GM19035 (cell line): ENCODE results near the gene PTPN1.

Source experiments
- ATAC-seq: cut with Tn5 transposase; IDR thresholded peaks from one replicate; pipeline ENCODE4 v1.9.1; 2021; ENCODE audit not compliant: unreplicated experiment

The PTPN1 gene

DNA sequence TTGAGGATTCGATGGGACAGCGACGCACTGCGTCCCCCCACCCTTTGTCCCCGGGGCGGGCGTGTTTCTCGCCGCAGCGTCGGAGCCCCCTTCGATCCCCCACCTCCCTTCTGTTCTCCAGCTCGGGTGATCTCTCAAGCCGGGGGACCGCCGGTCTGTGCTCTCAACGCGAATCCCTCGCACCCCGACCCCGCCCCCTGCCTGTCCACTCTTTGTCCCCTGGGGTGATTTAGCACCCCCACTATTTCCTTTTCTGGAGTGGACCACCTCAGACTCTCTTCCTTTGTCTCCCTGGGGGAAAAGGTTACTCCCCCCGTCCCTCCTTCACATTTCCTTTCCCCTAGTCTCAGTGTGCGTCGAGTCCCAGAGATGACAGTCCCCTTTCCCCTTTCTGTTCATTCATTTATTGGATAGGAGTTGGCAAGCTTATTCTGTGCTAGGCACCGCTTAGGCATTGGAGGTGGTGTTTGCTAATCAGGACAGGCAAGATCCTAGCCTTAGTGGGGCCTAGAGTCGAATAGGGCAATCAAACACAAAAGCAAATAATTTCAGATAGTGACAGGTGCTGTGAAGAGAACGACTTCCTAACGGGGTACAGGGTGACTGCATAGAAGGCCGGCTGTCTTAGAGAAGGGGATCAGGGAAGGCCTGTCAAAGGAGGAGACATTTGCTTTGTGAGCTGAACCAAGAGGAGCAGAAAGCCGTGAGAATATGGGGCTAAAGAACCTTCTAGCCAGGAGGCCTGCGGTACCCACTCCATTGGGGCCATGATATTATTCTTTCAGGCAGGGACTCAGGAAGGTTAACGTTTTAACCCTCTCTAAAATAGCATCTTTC is 741 bp downstream of the PTPN1 start:
- no peak for ATAC-seq

DNA sequence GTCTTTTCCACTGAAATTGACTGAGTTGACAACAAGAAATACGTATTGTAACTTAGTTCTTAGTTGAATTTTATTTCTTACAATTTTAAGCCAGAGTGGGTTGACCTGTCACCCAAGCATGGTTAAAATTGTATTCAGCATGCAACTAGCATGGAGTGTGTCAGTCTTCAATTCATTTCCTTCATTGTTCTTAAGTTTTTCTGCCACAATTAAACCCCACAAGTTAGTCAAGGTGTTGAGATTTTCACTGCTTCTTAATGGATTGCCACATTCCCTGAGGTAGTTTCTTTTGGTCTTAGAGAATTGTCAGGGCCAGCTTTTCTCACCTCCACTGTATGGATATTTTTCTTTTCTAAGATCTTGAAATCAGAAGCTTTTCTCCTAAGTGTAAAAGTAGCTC is 2.1 kb downstream of the PTPN1 start:
- no peak for ATAC-seq

DNA sequence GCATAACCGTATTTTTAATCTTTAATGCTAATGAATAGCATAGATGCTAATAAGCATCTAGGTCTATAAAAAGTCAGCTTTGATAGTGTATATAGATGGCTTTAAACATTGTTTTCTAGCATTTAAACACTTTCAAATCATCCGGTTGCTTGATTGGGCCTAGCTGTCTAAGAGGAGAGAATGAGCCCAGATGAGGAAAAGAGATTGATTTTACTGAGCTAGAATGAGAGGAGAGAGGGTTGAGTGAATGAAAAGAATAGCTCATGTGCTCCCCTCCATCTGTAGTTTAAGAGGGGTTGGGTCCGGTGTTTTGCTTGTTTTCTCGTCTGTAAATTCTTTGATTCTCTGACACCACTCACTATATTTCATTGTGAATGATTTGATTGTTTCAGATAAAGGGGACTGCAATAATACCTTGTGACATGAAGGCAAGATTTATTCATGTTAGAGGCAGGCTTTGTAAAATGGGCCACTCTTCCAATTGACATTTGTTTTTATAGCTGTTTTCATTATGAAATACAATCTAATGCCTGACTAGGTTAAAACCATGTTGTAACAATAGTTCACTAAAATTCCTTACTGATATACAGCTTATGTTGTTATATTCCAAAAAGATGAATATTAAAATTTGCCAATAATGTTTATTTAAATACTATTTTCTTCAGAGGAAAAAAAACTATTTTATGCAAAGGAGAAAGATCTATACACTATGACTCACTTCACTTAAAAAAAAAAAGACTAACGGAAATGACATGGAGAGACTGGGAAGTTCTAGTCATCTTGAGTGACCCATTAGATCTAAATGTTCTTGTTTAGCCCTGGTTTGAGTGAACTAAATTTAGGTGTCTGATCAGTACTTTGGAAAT is 3.2 kb downstream of the PTPN1 start:
- ATAC-seq = no peak

DNA sequence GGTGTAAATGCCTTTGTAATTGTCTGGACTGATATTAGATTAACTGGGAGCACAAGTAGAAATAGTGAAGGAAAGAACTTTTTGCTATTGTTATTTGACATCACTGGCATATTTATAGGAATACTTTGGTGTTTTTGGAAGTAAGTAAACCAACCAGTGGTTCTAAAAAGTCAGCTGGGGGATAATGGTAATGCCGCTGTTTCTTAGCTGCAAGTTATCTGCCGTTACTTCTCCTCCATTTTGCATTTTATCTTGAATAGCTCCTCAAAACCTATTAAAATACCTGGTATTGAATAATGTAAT is 3.8 kb downstream of the PTPN1 start:
- ATAC-seq = no peak

DNA sequence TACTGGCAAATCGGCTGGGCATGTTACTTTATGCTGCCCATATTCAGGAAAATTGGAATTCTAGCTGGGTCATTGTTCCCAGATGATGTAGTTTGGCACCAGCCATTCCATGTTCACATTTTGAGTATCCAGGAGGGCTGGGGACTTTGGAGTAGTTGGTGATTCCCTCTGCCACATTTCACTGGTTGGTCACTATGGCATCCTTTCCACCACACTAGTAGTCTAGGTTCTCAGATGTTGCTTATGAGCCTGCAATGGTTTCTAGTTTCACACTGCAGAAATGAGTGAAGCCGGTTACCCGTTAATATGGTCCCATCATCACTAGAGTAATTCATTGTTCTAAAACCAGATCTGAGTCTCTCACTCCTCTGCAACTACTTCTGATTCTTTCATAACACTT is 4.6 kb downstream of the PTPN1 start:
- no peak for ATAC-seq

DNA sequence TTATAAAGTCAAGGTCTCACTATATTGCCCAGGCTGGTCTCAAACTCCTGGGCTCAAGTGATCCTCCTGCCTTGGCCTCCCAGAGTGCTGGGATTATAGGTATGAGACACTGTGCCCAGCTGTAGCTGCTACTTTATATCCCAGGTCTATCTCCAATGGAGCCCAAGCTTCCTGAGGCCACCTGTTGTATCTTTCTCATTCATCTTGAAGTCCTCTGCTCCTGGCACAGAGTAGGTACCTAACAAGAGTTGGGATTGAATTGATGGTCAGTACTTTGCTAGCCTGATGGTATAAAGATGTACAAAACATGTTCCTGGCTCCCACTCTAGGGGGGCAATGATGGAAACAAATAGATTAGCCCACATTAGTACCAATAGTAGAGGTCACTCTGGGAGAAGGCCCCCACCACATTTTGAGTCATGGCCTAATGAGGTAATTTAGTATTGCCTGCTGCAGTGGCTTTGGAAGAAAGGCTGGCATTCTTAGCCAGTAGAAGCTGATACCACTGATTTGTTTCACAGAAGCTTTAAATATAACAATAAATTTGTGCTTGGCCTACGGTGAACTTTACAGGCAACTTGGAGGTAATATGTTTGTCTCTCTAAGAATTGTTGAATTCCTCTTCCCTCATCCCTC is 5.4 kb downstream of the PTPN1 start:
- no peak for ATAC-seq

DNA sequence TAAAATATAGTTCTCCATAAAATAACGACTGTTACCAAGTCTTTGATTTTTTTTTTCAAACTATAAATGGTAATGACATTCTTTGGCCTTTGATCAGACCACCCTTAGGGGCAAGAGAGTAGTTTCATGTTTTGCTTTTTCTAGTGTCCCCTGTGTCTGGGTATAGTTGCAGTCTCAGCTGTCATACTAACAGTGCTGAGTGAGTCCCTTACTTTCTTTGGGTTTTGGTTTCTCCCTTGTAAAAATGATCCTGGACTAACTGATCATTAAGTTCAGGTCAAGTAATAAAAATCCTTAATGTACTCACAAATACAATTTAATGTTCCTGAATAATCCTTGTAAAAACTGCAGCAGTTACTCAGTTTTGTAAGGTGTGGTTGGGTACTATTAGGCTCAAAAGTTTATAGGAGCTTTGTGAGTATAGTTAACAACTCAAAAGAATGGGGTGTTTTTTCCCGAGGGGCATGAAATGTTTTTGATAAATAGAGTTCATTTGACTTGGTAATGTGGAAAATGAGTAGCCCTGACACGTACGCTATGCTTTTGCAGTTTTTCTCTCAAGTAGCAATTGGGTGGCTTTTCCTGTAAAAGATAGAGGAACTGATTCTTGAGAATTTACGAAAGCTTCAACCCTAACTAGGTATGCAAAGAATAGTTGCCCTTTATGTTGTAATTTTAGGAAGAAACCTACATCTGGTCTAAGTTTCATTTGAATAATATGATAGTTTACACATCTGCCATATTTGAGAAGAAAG is 6.2 kb downstream of the PTPN1 start:
- ATAC-seq = peak; percentile 47

DNA sequence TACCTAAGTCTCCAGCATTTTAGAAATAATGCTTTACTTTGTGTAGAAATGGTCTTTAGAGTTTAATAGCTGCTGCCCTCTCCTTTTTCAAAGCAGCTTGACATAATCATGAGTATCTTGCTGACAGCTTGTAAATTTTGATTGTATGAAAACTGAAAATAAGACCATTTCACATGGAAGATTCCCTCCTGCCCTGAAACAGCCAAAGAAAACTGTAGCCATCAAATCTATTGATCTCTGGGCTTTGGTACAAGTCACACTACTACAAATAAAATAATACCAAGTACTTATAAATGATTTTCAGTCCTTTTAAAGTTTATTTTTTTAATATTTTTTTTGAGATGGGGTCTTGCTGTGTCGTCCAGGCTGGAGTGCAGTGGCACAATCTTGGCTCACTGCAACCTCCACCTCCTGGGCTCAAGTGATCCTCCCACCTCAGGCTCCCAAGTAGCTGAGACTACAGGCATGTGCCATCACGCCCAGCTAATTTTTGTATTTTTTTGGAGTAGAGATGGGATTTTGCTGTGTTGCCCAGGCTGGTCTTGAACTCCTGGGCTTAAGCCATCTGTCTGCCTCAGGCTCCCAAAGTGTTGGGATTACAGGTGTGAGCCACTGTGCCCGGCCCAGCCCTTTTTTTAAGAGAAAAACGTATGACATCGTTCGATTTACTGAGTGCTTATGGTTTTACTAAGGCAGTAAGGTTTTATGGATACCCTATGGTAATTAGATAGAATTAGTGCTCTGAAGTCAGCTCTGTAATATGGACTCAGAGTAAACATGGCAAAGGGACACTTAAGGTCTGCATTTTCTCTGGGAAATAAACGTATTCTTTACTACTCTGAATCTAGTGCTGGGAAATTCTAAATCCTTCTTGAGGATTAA is 7.0 kb downstream of the PTPN1 start:
- no peak for ATAC-seq

DNA sequence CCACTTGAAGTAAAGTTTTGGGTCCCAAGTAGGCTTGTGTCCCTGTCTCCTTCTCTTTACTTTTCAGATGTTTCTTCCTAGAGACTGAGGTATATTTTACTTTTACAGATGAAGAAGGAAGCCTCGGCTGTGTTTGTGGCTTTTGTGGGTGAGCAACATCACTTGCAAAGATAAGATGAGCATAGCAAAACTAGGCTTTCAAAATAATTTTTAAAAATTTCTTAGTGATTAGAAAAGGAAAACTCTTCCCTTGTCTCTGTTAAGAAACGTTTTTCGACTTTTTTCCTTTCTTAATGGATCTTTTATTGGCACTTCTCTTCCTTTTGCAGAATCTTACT is 7.6 kb downstream of the PTPN1 start:
- no peak for ATAC-seq

DNA sequence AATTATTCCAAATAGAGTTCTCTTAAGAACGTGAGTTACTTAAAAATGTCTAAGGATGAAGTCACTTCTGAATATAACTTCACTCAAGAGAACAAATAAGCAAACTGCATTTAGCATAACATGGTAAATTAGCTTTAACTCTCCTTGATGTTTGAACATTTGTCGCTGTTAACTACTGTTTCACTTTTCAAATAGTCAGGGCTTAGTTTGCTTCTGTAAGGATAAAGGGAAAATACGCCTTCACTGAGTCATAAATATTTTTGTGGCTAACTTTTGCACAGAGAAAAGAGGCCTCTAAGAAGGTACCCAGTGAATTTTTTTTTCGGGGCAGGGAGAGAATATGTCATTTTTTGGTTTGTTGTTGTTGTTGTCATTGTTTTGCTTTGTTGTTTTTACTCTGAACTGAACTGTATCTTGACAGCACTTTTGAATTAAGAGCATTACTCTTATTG is 8.1 kb downstream of the PTPN1 start:
- ATAC-seq = no peak

DNA sequence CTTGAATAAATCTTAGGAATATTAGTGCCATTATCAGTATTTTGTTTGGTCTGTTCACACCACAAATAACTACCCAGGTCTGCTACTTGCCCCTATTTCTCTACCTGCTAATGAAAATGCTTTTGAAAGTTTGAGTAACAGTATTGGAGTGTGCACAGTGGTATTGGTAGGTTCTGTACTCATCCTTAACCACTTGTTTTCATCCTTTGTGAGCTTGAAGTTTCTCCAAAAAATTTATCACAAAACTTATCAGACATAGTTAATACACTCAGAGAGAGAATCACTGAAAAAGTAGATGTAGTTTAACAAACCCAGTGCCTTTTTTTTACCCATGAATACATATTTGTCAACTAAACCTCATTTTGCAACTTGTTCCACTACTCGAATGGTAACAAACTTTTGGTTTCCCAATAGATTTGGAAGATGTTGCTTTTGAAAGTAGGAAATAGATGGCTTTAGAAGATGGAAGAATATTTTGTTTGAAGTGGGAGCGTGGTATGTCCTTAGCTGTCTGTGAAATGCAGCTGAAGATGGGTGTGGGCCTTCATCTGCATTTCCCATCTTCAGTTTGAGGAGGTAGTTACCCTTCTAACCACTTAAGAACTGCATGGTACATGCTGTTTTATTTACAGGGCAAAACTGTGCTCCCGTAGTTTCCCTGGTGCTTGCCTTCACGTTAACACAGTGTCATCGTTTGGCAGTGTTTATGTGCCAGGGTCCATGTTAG is 9.0 kb downstream of the PTPN1 start:
- ATAC-seq = no peak

DNA sequence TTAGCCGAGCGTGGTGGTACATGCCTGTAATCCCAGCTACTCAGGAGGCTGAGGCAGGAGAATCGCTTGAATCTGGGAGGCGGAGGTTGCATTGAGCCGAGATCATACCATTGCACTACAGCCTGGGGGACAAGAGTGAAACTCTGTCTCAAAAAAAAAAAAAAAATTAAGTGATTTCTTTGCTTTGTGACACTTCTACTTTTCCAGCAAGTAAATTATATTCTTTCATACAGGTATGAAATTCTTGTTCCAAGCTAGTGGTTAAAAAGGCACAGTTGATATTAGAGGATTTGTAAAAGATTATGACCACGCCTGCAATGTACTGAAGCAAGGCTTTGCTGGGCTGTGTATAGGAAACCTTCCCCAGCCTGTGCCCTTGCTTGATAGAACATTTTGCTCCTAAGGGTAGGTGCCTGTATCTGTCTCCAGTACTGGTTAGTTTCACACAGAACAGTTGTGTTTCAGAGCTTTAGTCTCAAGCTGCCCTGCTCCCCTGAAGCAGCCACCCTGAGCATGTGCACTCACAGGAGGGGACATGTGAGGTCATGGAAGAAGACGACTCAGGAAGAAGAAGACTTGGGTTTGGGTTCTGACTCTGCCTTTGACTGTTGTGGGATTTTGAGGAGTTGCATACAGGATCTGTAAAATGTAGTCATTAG is 10.2 kb downstream of the PTPN1 start:
- ATAC-seq = no peak

DNA sequence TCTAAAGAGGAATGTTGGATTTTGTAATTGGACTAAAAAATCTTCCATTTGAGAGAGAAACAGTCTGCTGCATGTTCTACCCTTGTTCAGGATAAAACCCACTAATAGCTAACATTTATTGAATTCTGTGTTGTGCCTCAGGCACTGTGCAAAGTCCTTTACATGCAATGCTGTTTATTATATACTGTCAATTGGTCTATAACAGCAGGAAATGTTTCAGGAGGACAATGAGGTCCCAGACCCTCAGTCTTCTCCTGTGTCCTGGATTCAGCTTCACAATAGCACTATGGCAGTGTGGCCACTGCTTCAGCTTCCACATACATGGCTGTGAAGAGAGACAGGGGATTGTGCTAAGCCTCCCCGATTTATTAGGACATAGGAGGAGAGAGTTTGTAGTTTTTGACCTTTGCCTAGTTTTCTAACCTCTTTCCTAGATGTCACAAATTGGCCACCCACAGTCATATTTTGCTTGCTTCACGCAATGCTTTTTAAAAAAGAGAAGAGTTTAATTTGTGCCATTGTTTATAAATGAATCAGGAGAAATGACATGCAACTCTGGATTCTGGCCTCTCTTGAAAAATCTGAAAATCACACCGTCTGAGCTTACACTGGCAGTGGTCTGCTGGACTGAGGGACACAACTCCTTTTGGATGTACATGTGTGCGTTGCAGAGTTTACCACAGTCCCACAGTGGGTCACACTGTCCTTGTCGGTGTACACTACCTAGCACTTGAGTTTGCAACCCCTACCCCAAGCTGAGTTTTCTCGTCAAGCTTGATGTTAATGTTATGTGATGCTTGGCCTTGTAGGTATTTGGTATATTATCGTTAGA is 11.3 kb downstream of the PTPN1 start:
- no peak for ATAC-seq

DNA sequence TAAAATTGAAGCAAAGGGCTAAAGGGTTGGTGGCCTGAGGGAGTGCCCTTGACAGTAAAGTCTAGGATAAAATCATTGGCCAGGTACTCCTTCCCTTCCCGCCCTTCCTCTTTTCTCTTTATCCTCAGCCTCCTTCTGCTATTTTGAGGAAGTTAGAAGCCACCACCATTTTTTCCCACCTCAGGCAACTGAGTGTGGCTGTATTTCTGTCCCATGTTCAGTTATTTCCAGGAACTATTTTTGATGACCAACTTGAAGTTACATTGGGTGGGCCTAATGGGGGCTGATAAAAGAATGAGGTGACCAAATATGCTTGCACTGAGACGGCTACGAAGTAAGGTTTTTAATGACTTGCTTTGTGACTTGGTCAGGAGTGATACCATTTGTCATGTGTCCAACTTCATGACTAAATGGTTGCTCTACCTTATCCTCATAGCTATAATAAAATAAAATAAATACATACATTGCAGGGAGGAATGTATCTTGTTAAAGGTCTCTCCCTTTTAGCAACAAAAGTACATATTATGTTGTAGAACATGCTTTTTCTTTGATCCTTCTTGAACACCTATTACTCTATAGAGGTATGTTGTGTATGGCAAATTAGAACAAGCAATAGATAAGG is 12.0 kb downstream of the PTPN1 start:
- no peak for ATAC-seq

DNA sequence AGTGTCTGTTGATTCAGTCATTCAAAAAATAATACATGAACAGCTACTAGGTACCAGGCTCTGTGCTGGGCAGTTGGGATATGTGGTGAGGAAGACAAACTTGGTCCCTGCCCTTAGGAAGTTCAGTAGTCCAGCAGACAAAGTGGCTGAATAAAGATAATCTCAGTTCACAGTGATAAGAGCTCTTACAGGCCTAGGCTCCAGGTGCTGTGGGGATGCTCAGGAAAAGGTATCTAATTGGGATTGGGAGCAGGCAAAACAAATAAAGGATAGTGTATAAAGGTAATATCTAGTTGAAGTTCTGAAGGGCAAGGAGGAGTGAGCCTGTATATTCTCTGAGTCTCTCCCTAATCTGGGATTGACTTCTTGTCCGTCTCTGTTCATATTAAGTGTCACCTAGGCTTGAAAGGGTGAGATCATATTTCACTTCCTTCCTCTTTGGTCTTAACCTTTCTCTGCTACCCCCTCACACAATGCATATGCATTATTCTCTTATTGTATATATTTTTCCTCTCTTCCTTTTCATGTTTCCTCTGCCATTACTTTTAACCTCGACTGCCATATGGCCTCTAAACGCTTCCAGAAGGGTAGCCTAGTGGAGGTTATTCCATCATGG is 13.5 kb downstream of the PTPN1 start:
- no peak for ATAC-seq

DNA sequence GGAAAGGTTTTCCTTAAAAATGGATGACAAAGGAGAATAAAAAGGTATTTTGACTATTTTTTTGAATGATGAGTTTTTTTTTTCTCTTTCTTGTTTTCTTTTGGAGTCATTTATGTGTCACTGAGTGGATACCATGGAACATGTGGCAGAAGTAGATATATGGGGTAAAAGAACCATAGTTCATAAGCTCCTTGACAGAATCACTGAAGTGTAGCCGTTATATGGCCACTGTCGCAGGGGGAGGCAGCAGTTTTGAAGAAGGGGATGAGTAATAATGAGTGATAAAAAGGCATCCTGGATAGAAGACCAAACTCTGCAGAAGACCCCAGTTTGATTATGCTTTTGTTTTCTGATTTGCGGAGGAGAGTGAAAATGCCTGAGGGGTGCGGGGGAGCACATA is 15.5 kb downstream of the PTPN1 start:
- no peak for ATAC-seq

DNA sequence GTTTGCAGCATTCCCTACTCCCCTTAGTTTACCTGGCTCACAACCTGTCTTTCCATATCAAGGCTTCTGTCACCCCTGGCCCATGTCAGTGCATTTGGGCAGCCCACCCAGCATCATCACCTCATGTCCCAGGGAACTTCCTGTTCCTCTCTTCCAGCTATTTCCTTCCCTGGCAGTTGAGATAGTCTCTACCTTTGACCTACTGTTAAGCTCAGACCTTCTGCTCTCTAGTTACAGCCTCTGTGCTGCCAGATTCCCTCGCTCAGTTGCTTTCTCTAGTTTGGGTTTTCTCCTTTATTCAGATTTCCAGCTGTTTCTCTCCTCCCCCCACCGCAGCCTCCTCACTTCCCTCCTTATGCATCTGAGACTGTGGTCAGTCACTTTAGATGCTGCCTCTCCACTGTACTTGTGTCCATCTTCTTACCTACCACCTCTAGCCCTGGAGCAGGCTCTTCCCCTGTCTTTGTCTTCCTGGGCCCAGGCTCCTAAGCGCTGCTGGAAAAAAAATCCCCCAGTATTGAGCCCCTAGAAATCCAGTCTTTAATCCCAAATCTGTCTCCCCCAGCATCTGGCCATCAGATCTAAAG is 16.3 kb downstream of the PTPN1 start:
- no peak for ATAC-seq
